Colonic mucosa (tissue), 4 donors: ENCODE data around the gene NADK. TPM values are rescaled to one million over a fixed set of nuclear protein-coding genes. Genes with fewer than 3 reads are reported as not detected.
A peak's percentile ranks its signal among the peaks of the same experiment; 100 is the strongest.

Experiments
- DNase-seq: peaks from one replicate; pipeline ENCODE4 v3.0.0-alpha.2; 2020
- H3K27ac ChIP-seq: fragments of 200-600 bp; one replicate; pipeline ENCODE4 v1.8.0; 2021
- H3K27me3 ChIP-seq: fragments of 200-600 bp; one replicate; pipeline ENCODE4 v1.8.0; 2021
- H3K36me3 ChIP-seq: fragments of 200-600 bp; one replicate; pipeline ENCODE4 v1.8.0; 2021
- H3K4me1 ChIP-seq: fragments of 200-600 bp; one replicate; pipeline ENCODE4 v1.8.0; 2021; ENCODE audit warnings: mild to moderate bottlenecking
- H3K4me3 ChIP-seq: fragments of 200-600 bp; one replicate; pipeline ENCODE4 v1.8.0; 2021
- H3K9ac ChIP-seq, 2 donors: one replicate each; pipeline ENCODE4 v1.7.0; 2013; ENCODE audit warnings: control low read depth in 2 of 2, low read depth in 2 of 2, low read length in 2 of 2
- H3K9me3 ChIP-seq: fragments of 200-600 bp; one replicate; pipeline ENCODE4 v1.8.0; 2021
- intact Hi-C: fragments of 100-400 bp; cut with DNase I; formaldehyde crosslinking; loops from one replicate; pipeline ENCODE4 v1.14.1; 2022
- total RNA-seq, 2 donors: library from RNA; stranded (reverse); fragmentation: NEBNext Ultra II Directional in 1 of 2; extraction: Animal tissue kit (Norgen Biotek cat#: 25700) in 1 of 2; gene quantifications; one replicate each; pipeline ENCODE4 v1.2.1, GENCODE V29; 2021
- TF ChIP-seq, protein P1 (sequence below): fragments of 200-600 bp; IDR thresholded peaks from one replicate; pipeline ENCODE4 v1.8.0; 2022; ENCODE audit warnings: antibody characterized with exemption, mild to moderate bottlenecking
- donor health status: healthy.
- donor health status: DM: no; HTN: no; CAD: no.
- donor health status: DM: no; HTN: no; CAD: no.

Gene NADK
- total RNA-seq, 2 donors from 2014 or later, result 122 to 146 TPM

GRCh38 chr1:1794999-1795398 lies 16.7 kb upstream of the NADK start:
- H3K36me3 ChIP-seq, result peaks cover 36% of the 10 kb centered on the region
- H3K4me1 ChIP-seq, result no peaks in the 10 kb centered on the region
- H3K27ac ChIP-seq, result no peak overlapping the region
- no peaks in the 10 kb centered on the region for H3K9me3 ChIP-seq
- no peak for DNase-seq
- intact Hi-C loops, result no loop called here
- no peak overlapping the region for H3K4me3 ChIP-seq
- TF ChIP-seq, protein P1, sequence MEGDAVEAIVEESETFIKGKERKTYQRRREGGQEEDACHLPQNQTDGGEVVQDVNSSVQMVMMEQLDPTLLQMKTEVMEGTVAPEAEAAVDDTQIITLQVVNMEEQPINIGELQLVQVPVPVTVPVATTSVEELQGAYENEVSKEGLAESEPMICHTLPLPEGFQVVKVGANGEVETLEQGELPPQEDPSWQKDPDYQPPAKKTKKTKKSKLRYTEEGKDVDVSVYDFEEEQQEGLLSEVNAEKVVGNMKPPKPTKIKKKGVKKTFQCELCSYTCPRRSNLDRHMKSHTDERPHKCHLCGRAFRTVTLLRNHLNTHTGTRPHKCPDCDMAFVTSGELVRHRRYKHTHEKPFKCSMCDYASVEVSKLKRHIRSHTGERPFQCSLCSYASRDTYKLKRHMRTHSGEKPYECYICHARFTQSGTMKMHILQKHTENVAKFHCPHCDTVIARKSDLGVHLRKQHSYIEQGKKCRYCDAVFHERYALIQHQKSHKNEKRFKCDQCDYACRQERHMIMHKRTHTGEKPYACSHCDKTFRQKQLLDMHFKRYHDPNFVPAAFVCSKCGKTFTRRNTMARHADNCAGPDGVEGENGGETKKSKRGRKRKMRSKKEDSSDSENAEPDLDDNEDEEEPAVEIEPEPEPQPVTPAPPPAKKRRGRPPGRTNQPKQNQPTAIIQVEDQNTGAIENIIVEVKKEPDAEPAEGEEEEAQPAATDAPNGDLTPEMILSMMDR, result no peak
- H3K27me3 ChIP-seq, result no peaks in the 10 kb centered on the region
- no peak overlapping the region for H3K9ac ChIP-seq

DNA sequence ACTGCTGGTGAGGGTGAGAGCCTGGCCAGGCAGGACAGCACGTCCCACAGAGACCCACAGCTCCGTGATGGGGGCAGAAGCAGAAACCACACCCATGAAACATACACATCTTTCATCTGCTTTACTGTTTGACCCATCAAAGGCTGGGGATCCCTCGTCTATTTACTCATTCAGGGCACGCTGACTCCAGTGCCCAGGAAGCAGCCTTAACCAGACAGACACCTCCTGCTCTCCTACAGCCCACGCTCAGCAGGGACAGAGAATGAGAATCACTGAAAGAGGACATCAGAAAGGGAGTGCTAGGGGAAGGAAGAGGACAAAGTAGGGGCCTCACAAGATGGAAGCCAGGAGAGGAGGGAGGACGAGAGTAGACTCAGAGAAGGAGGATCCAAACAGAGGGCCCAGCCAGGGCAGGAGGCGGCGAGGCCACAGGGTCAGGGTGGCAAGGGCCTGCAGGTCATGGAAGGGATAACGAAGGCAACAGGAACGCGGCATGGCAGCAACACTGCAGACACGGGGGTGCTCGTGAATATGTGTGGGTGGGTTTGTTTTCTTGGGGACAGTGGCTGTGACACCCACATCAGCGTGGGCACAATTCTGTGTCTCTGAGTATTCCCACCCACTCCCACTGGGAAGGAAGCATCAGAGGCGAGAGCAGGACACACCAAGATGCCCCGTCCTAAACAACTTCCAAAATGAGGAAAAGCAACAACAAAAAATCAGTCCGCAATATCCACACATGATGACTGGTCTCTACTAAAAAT lies 15.4 kb upstream of the NADK start:
- DNase-seq, result no peak
- Histone ChIP-seq H3K27ac (no peak overlapping the region), H3K27me3 (no peaks in the 10 kb centered on the region), H3K9ac (no peak overlapping the region), H3K4me3 (no peak overlapping the region), H3K36me3 (peaks cover 46% of the 10 kb centered on the region), H3K9me3 (no peaks in the 10 kb centered on the region), H3K4me1 (no peaks in the 10 kb centered on the region)
- intact Hi-C loops, result no loop called here
- TF ChIP-seq, protein P1, result no peak

DNA sequence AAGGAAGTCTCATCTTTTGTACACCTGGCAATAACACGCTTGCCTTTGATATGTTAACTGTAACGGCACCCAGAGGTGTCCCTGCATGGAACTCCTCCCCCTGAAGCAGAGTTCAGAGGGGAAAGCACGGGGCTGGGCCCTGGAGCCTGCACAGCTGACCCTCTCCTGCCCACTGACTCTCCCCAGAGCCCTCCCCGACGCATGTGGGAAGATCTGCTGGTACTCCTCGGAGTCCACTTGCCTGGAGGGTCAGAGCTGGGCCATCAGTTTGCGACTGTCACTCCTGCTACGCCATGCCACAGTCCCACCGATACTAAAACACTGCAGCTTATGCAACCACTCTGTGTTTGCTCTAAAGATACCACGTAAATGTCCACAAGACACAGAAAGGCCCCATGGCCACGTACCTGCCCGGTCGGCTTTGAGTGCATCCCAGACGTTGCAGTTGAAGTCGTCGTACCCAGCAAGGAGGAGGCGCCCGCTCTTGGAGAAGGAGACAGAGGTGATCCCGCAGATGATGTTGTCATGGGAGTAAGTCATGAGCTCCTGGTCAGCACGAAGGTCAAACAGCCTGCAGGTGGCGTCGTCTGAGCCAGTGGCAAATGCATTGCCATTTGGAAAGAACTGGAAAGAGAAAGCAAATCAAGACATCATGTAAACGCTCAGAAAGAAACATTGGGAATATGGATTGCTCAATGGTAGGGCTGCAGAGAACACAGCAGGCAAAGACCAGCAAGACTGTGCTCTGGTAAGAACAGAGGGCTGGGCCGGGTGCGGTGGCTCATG lies 10.6 kb upstream of the NADK start:
- Histone ChIP-seq H3K9me3 (no peaks in the 10 kb centered on the region), H3K4me1 (no peaks in the 10 kb centered on the region), H3K27me3 (no peaks in the 10 kb centered on the region), H3K4me3 (no peak overlapping the region), H3K9ac (no peak overlapping the region), H3K27ac (no peak overlapping the region), H3K36me3 (peaks cover 43% of the 10 kb centered on the region)
- peak; percentile 35 for DNase-seq
- intact Hi-C loops, result loop anchor here (5.0 kb wide), 1 partner anchor 118 kb away; no protein-coding TSS in a partner anchor
- TF ChIP-seq, protein P1, result no peak

- Histone ChIP-seq H3K36me3 (peaks cover 39% of the 10 kb centered on the region), H3K4me1 (peaks cover 4% of the 10 kb centered on the region), H3K9ac (no peak overlapping the region), H3K4me3 (no peak overlapping the region), H3K9me3 (no peaks in the 10 kb centered on the region), H3K27ac (no peak overlapping the region), H3K27me3 (no peaks in the 10 kb centered on the region)
- intact Hi-C loops, result loop anchor here (5.0 kb wide), 1 partner anchor 119 kb away; no protein-coding TSS in a partner anchor
- no peak for DNase-seq
- TF ChIP-seq, protein P1, result no peak
Measured at GRCh38 chr1:1788136-1788535, 9.9 kb upstream of the NADK start.

DNA sequence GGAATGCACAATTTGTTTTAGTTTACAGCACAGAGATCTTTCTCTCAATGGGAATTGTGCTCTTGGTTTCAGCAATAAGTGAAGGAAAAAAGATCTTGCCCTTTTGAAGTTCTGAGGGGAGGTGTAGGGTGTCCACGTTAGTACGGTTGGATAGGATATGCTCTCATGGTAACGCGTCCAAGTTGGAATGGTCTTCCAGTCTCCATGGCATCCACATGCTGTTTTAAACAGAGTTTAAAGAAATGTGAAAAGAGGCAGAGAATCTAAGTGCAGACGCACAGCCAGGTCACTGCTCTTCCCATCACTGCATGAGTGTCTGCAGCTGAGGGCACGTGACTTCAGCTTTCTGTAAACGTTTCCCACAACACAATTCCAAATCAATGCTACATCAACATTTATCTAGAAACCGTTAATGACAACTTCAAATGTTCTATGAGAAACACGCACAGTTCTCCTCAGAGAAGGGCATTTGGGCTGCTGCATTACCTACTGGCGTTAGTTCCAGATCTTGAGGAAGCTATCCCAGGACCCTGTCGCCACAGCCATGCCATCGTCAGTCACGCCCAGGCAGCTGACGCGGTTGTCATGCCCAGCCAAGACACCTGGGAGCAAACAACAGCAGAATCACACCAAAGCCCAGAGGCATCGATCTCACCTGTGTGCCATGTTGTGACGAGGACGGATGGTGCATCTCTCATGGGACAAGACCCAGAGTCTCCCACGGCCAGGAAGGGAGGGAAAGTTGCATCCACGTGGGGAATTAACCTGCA lies 8.8 kb upstream of the NADK start:
- no peak for DNase-seq
- intact Hi-C loops, result loop anchor here (5.0 kb wide), 1 partner anchor 120 kb away; no protein-coding TSS in a partner anchor
- H3K4me1 ChIP-seq, result peaks cover 12% of the 10 kb centered on the region

More for the DNA sequence above, 8.8 kb upstream of the NADK start:
- Histone ChIP-seq H3K9ac (no peak overlapping the region), H3K9me3 (no peaks in the 10 kb centered on the region), H3K36me3 (peaks cover 37% of the 10 kb centered on the region), H3K27me3 (no peaks in the 10 kb centered on the region), H3K4me3 (no peak overlapping the region), H3K27ac (no peak overlapping the region)
- TF ChIP-seq, protein P1, result no peak
